Stimulated activated CD8-positive, alpha-beta memory T cell treated with anti-CD3 and anti-CD28 coated beads, Interleukin-15, amount 100 ng/mL, for 24 hours (primary cell): ENCODE data around the gene CD207.
"Not testable (repeated sequence)": the region's sequence is repeated elsewhere in the genome, so short reads cannot be mapped to it uniquely, and the experiment has no call there.

ENCODE experiments used
- DNase-seq: peaks from one replicate; pipeline ENCODE4 v3.0.0-alpha.2; 2020; ENCODE audit warnings: low read depth

Gene CD207

DNA sequence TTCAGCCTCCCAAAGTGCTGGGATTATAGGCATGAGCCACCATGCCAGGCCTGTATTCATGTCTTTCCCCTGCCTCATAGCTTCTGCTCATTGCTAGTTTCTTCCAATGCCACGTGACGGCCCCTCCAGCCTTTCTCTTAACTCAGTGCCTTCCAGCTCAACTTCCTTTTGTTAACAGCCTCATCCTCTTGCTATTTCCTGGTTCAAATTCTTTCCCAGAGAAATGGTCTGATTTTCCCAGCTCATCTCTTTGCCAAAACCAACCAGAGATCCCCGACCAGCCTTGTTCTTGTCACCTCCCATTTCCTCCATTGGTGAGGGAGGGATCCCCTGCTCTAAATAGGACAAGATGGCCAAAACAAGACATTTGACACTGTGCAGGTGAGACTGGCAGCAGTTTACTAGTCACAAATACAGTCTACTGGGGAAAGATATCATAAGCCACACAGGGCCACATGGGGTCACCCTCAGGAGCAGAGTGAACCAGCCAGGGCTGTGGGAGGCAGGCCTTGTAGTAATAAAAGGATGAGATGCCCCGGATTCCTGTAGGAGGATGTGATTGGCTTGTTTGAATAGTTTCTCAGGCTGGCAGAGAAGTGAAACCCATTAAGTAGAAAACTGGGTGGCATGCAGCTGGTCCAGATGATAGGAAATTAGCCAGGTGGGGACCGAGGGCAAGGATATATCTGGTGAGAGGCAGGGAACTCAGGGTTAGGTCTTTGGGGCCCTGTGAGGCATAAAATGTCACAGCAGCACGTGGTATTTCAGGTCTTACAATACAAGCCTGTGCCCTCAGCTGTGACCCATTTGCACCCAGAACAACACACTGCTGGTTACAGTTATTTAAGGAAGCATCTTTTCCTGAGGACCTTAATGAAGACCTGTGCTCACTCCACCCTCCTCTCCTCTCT is 6.4 kb downstream of the CD207 start:
- DNase-seq, result no peak

DNA sequence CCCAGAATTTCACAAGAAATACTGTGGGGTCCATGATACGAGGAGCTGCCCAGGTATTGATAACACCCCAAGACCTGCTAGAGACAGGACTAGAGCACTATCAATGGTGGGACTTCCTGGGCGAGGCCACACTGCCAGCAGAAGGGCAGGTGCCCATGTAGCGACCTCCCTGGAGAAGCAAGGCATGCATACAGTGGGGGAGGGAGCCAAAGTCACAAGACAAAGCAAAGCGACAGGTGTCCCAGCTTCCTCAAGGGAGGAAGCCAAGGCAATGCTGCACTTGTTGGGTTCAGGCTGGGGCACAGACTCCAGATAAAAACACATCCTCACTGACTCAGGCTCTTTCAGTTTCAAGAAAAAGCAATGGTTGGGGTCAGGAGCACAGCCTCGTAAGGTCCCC is 7.5 kb downstream of the CD207 start:
- DNase-seq, result no peak

DNA sequence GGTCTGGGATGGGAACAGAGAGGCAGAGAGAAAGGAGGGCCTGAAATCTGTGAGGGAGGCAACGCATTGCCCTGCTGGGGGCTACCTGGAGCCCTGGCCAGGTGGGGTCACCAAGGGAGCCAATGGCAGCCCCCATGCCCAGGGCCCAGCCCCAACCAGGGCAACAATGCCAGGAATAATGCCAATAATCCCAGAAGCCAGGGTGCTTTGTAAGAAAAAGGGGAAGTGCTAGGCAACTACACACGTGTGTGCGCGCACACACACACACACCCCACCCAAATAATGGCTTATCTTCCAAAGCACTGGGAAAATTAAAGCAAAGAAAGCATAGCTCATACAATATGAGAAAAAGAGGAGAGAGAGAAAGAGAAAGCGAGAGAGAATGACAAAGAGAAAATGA is 8.2 kb downstream of the CD207 start:
- no peak for DNase-seq

DNA sequence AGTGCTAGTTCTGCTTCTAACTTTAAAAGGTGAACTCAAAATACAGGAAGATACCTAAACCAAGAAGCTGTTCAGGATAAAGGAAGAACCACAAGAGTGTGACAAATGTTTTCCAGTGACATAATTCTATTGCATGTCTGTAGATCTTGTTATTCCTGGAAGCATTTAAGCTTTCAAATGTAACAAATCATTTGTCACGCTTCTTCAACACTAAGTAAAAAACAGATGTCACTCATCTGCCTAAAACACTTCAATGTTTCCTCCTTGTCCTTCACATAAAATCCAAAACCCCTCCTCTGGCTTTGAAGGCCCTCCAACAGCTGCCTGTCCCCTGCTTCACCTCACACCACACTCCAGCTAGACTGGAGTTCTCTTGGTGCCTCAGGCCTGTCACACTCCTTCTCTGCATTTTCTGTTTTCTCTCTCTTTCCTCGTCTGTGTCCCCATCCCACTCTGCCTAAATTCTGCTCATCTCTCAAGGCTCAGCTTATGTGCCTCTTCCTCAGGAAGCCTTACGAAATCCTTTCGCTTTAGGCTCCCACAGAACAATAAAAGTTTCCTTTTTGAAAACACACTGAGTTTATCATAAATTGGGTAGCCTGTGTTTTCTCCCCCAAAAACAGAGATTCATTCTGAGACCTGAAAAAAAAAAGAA is 8.8 kb downstream of the CD207 start:
- DNase-seq, result no peak

DNA sequence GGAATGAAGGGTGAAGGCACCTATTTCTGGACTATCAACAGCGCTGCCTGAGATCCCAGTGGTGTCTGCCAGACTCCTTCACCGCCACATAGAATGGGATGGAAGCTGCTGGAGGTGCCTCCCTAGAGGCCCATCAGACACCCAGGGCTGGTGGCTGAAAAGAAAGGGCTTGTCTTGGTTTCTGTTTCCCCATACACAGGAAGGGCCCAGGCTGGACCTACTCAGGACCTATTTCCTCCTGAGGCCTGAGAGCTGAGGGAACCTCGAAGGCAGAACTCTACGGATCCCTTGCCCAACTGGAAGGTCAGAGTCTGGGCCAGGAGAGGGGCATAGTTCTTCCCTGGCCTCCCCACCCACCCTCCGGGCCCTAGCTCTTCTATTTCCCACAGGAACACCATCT is 12.4 kb downstream of the CD207 start:
- no peak for DNase-seq

DNA sequence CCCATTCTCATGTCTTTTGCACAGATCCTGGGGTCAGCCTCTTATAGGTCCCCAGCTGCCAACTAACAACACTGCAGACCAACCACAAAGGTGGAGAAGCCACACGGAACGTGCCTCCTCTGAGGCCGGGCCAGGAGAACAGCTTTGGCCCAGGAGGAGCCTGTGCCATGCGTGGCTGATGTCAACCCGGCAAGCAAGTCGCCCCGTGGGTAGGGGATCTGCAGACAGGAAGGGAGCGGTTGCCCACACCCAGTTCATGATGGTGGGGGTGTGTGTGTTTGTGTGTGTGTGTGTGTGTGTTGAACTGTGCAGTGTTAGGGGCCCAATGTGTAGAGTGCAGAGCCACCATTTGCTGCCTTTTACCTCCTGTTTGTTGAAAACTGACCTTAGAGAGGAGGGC is 12.8 kb downstream of the CD207 start:
- no peak for DNase-seq

DNA sequence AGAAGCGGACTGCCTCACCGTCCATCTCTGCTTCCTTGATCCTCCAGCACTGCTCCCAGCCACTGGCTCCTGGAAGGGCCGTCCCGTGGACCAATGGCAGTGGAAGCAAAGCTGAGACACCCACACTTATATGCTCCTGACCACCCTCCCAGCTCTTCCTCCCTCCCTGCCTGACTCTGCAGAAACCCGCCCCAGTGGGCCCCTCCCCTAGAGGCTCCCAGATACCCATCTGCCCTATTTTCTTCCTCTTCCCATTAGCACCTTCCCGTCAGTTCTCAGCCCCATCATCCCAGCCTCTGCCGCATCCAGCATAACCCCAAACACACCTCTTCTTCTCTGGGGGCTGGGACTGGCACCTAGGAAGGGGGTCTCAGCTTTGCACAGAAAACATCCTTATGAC is 15.1 kb downstream of the CD207 start, which contains the start of gene CLEC4F:
Gene CLEC4F, minus strand, starts transcription at position 101 of the 400 bp plus-strand sequence. Its CDS starts 76 bp downstream, at position 25.
- no peak for DNase-seq

DNA sequence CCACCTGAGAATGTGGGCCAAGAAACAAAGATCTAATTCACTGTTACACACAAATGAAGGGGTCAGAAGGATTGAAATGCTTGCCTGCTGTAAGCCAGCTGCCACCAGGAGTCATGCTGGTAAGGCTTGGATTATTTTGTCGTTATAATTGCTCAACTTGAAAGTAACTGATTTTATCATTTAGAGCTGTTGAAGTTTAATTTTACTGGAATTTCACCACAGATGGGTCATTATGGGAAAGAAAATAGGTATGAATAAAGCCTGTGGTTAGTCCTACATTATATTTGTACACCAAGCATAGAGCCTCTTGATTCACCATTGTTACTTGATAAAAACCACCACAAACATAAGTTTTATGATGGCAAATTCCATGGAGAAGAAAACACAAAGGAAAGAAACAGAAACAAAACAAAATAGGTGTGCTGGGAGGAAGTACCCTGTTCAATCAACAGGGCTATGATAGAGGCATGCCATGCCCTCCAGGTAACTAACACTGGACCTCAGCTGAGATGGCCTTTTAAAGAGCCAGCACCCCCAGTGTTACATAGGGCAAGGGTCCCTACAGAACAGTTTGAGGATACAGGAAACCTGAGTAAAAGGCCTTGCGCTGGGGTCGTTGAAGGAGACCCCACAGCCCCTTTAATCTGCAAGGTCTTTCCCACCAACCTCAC is 18.2 kb downstream of the CD207 start:
- DNase-seq, result no peak

DNA sequence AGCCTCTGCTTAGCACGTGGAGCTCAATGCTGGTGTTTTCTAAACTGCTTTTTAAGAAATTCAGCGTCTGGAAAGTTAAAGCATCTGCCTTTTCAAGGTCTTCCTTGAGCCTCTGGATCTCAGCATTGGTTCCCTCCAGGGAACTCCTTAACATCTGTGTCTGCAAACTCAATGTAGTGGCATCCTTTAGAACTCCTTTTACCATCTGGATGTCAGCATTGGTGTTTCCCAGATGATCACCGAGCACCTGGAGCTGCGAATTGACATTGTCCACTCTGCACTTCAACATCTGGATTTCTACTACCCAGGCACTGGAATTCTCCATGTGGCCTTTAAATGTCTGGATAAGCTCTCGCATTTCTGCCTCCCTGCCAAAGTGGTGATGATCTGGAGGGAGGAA is 18.9 kb downstream of the CD207 start:
- no peak for DNase-seq

DNA sequence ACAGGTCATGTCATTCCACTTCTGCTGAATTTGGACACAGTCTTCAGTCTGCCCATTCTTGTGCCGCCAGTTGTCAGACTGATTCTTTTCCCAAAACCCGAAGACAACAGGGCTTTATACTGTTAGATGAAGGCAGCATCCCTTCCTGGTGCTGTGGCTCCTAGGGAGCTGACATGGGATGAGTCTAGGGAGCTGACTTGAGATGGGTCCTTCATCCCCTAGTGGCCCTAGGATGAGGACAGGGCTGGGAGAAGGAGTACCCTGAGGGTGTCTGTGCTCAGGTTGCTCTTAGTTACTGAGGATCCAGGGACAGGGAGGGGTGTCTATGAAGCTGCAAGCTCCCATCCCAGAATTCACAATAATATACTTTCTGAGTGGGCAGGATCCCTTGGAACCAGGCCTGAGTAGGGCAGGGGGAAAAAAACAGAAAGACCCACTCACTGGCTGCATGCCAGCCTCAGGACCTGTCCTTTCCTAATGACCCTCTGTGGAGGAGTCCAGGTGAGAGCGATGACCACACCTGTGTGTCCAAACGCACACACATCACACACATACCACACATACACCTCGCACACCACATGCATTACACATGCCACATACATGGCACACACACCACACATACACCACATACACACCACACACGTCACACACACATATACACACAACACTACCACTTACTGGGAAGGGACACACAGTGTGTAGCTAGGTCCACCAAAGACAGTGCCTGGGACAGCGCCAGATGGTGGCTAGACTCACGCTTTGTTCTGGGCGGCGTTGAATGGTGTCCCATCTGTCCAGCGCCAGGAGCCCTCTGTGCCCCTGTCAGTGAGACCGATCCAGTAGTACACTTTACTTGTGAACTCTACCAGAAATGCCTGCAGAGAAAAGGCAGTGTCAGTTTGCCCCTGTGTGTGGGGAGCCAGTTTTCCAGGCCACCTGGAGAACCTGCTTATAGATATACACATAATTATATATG is 26.3 kb downstream of the CD207 start:
- DNase-seq, result no peak

DNA sequence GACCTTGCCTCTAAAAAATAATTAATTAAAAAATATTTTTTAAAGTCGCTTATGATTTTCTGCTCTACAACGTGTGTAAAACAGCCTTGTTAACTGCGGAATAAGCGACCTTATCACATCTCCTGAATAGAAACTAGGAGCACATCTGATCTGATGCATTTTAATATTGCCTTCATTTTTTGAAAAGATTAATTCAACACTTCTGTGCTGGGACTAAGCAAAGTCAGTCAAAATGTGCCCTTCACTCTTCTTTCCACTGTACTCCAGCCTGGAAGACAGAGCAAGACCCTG is 27.8 kb downstream of the CD207 start:
- no peak for DNase-seq

DNA sequence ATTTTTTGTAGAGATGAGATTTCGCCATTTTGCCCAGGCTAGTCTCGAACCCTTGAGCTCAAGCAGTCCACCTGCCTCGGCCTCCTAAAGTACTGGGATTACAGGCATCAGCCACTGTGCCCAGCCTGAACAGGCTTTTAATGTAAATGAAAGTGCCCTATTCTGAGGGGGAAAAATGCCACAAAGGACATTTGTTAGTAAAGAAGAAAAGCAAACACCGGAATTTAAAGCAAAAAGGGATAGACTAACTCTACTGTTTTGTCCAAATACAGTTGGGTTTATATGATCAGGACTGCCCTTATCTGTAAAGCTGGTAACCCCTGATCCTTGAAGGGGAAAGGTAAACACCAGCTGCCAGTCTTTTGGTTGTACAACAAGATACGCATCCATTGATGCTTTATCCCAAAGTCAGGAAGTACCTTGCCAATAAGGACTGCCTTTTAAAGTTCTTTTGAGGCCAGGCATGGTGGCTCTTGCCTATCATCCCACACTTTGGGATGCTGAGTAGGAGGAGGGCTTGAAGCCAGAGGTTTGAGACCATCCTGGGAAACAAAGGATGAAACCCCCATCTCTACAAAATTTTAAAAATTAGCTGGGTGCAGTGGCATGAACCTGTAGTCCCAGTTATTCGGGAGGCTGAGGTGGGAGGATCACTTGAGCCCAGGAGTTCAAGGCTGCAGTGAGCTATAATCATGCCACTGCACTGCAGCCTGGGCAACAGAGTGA is 28.4 kb downstream of the CD207 start:
- no peak for DNase-seq

DNA sequence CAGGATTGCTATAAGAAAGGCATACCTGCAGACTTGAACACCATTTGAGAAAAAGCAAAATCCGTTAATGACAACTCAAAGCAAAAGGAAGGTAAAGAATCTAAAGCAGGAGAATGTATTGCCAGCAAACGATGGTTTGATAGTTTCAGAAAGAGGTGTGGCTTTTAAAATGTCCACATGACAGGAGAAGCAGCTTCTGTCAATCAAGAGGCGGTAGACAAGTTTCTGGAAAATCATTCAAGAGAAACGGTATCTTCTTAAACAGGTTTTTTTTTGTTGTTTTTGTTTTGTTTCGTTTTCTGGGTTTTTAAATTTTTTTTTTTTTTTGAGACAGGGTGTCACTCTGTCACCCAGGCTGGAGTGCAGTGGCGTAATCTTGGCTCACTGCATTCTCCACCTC is 29.0 kb downstream of the CD207 start:
- DNase-seq, result no peak

DNA sequence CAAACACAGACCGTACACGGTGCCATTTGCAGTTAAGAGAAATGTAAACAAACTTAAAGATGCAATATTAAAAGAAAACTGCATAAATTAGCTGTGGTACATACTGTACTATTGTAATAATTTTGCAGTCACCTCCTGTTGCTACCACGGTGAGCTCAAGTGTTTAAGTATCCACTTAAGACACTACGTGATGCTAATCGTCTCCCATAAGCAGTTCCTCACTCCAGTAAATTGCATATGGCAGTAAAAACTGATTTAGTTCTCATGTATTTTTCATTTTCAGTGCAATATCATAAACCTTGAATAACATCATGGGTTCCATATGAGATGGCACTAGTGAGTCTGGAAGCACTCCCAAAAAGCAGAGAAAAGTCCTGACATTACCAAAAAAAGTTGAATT is 29.6 kb downstream of the CD207 start:
- no peak for DNase-seq

DNA sequence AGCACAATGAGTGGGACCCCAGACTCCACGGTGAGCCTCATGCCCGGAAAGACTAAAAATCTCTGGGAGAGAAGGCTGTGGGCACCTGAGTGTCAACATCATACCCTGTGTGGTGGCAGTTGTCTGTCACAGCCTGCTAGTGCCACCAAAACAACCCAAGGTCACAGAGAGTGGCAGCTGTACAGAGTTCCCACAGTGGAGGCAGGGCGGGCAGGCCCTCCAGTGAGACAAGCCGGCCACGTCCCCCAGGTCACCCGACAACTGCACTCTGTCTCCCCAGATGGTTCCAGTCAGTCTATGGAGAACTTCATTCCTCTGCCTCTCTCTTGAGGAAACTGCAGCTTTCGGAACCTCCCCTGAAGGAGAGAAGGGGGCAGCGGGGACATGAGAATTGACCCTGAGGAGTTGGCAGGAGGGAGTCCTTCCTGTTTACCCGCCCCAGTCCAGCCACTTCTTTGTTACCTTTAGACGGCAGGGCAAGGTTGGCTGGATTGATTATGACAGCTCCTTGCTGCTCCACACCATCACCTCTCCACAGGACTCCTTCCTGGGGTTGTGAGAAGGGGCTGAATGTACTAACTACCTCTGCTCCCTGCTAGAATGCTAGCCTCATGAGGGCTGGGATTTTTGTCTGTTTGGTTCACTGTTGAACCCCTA is 33.9 kb downstream of the CD207 start:
- DNase-seq, result no peak

DNA sequence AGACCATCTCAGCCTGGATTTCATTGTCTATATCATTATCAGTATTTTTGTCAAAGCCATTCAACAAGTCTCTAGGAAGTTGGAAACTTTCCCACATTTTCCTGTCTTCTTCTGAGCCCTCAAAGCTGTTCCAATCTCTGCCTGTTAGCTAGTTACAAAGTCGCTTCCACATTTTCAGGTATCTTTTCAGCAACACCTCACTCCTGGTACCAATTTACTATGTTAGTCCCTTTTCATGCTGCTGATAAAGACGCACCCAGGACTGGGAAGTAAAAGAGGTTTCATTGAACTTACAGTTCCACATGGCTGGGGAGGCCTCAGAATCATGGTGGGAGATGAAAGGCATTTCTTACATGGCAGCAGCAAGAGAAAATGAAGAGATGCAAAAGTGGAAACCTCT is 35.9 kb downstream of the CD207 start:
- DNase-seq, result no peak

DNA sequence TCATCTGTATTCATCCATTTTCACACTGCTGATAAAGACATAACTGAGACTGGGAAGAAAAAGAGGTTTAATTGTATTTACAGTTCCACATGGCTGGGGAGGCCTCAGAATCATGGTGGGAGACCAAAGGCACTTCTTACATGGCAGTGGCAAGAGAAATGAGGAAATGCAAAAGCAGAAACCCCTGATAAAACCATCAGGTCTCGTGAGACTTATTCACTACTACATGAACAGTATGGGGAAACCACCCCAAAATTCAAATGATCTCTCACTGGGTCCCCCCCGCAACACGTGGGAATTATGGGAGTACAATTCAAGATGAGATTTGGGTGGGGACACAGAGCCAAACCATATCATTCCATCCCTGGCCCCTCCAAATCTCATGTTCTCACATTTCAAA is 37.6 kb downstream of the CD207 start:
- DNase-seq, result not testable (repeated sequence)

DNA sequence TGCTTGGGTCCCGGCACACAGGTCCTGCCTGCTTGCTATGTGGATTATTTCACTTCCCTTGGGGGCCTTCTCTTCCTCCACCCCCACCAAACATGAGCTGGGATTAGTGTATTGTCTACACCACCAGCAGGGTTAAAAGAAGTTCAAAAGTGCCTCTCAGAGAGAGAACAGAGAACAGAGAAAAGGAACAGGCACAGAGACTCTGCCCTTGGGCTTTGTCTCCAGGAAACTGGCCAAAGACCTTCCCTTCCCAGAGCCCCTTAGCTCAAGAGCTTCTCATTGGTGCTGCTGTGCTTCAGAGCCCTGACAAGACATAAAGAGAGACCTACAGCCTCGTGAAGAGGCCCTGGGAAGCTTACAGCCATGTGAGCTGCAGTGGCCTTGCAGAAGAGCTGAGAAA is 38.1 kb downstream of the CD207 start:
- no peak for DNase-seq

DNA sequence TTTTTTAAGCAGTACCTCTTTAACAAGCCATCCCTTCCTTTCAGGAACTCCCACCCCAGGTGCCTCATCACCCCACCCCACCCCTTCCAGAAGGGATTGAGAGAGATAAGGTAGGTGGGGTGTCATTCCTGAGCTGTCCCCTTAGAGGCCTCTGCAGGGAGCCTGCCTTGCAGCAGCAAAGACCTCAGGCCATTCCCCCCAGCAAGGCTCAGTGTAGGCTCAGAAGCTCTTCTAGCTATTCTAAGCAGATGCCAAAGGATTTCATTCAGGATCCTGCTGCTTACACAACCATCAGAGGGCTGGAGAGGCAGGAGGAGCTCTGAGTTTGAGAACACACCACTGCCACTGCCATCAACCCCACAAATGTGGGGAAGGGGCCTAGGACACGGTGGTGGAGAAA is 39.4 kb downstream of the CD207 start:
- no peak for DNase-seq

DNA sequence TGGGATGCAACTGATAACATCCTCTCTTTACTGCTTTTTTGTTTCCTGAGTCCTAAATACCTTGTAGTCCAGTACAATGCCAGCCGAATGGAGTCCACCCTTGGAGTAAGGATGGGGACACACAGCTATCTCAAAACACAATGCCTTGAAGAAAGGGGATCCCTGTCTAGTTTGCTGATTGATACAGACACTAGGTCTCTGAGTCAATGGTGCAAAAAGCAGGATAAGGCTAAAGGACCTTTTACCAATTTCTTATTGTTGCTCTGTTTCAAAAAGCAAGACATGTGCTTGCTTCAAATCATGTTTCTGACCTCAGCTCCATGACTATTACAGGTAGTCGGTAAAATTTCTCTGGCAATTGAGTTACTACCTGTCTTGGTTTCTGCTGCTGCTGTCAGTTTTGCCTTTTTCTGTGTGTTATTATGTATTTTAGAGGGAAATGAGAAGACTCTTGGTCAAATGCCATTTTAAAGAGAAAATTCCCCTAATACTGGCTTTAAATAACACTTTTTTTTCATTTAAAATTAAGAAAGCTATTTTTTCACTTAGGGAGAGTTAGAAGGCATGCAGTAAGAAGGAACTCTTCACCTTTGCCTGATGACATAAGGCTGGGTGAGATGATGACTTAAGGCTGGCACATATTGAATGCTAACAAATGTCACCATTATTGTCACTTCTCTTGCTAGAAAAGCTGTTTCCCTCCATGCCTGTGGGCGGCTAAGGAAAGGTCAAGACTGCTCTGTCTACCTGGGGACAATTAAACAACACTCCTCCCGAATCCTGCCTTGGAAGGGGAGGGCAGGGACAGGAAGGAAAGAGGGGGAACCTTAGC is 40.2 kb downstream of the CD207 start:
- DNase-seq, result no peak
